GM23248 (cell line): ENCODE data around the gene HJV. TPM values are rescaled to one million over a fixed set of nuclear protein-coding genes. Genes with fewer than 3 reads are reported as not detected.
"Not testable (repeated sequence)": the region's sequence is repeated elsewhere in the genome, so short reads cannot be mapped to it uniquely, and the experiment has no call there.

Source experiments
- DNase-seq: peaks from one replicate; pipeline ENCODE4 v3.0.0-alpha.2; 2015
- H2AFZ ChIP-seq: fragments of 200-600 bp; sonication (generic); 2 replicates; pipeline ENCODE4 v1.6.1; 2016; ENCODE audit warnings: antibody characterized with exemption
- H3F3A ChIP-seq: fragments of 200-600 bp; sonication (generic); 2 replicates; pipeline ENCODE4 v1.6.1; 2016; ENCODE audit warnings: mild to moderate bottlenecking, antibody characterized with exemption, mixed run types; ENCODE audit not compliant: insufficient read depth
- H3K27ac ChIP-seq: fragments of 200-600 bp; sonication (generic); 2 replicates; pipeline ENCODE4 v1.5.1; 2016; ENCODE audit warnings: mild to moderate bottlenecking
- H3K27me3 ChIP-seq: fragments of 200-600 bp; sonication (generic); replicated peaks from 2 replicates; pipeline ENCODE4 v1.6.1; 2016; ENCODE audit warnings: mild to moderate bottlenecking; ENCODE audit not compliant: insufficient read depth
- H3K36me3 ChIP-seq: fragments of 200-600 bp; sonication (generic); 2 replicates; pipeline ENCODE4 v1.6.1; 2016; ENCODE audit warnings: low read depth, mild to moderate bottlenecking
- H3K4me1 ChIP-seq: fragments of 200-600 bp; sonication (generic); 2 replicates; pipeline ENCODE4 v1.6.1; 2016; ENCODE audit warnings: mild to moderate bottlenecking; ENCODE audit not compliant: insufficient read depth
- H3K4me2 ChIP-seq: fragments of 200-600 bp; sonication (generic); one replicate; pipeline ENCODE4 v1.6.1; 2016; ENCODE audit warnings: mild to moderate bottlenecking; ENCODE audit not compliant: unreplicated experiment
- H3K4me3 ChIP-seq: fragments of 200-600 bp; sonication (generic); 2 replicates; pipeline ENCODE4 v1.5.1; 2016; ENCODE audit warnings: mild to moderate bottlenecking
- H3K79me2 ChIP-seq: fragments of 200-600 bp; sonication (generic); 2 replicates; pipeline ENCODE4 v1.6.1; 2016; ENCODE audit warnings: mild to moderate bottlenecking; ENCODE audit not compliant: insufficient read depth
- H3K9ac ChIP-seq: fragments of 200-600 bp; sonication (generic); 2 replicates; pipeline ENCODE4 v1.6.1; 2016; ENCODE audit warnings: mild to moderate bottlenecking
- H3K9me2 ChIP-seq: fragments of 200-600 bp; sonication (generic); 2 replicates; pipeline ENCODE4 v1.6.1; 2016; ENCODE audit warnings: mixed run types, mild to moderate bottlenecking, moderate library complexity; ENCODE audit not compliant: insufficient read depth
- H3K9me3 ChIP-seq: fragments of 200-600 bp; sonication (generic); one replicate; pipeline ENCODE4 v1.6.1; 2017; ENCODE audit warnings: low read depth
- H4K20me1 ChIP-seq: fragments of 200-600 bp; sonication (generic); 2 replicates; pipeline ENCODE4 v1.6.0; 2016; ENCODE audit not compliant: insufficient read depth
- EZH2 ChIP-seq: fragments of 200-600 bp; sonication (generic); IDR thresholded peaks from 2 replicates; pipeline ENCODE4 v1.6.1; 2018; ENCODE audit warnings: antibody characterized with exemption, mild to moderate bottlenecking; ENCODE audit not compliant: insufficient read depth, poor library complexity, severe bottlenecking
- EZH2phosphoT487 ChIP-seq: fragments of 200-600 bp; sonication (generic); IDR thresholded peaks from 2 replicates; pipeline ENCODE4 v1.6.1; 2018; ENCODE audit warnings: antibody characterized with exemption, moderate library complexity, mild to moderate bottlenecking, low read depth; ENCODE audit not compliant: insufficient read depth
- WGBS, 2 experiments: methylation state at CpG; one replicate each; pipeline ENCODE4 v1.1.6; 2015 to 2017; ENCODE audit warnings: low lambda C conversion rate in 2 of 2, low coverage in 1 of 2; ENCODE audit errors: missing lambda C conversion rate in 2 of 2; 5-methylcytosine and 5-hydroxymethylcytosine counted together
- in situ Hi-C: fragments of 300-500 bp; cut with MboI; formaldehyde crosslinking; loops from 2 replicates; pipeline ENCODE4 v1.15.0; 2020
- polyA plus RNA-seq: library from polyadenylated mRNA; unstranded; fragments of >200 nt; fragmentation: Nextera tagmentation; extraction: Ambion mirVana; gene quantifications from 2 replicates; pipeline ENCODE4 v1.2.1, GENCODE V29; 2016
- total RNA-seq: library from RNA; depleted of rRNA; stranded (reverse); fragments of >200 nt; shearing (Covaris generic); gene quantifications from 2 replicates; pipeline ENCODE4 v1.2.3, GENCODE V29; 2014

Gene HJV
- total and polyA plus RNA-seq, 2 experiments from 2014 or later: not detected

DNA sequence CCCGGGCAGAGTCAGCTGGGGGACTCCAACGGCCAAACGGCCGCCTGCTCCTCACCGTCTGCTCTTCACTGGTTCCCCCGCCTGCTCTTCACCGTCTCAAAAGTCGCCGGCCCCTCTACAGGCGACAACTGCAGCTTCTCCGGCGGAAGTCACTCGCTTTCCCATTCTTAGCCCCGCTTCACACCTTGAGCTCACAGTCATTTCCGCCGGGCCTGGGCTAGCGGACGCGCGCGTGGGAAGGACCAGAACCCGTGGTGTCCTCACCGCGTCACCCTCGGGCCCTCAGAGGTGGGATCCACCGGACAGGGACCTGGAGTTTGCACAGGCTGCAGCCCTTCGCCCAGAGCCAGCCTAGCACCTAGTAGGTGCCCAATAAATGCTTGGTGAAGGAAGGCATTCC lies 27.9 kb upstream of the HJV start:
- no peak overlapping the region for H3K9ac ChIP-seq
- H3K27ac ChIP-seq: no peak overlapping the region
- H3K4me3 ChIP-seq: no peak overlapping the region
- H4K20me1 ChIP-seq: no peaks in the 10 kb centered on the region
- TF ChIP-seq EZH2 (no peak), EZH2phosphoT487 (no peak)
- 88 to 95% methylated on average over 20 to 22 of the region's 27 CpGs for WGBS, 2 experiments
- H3K4me1 ChIP-seq: peaks cover 8% of the 10 kb centered on the region; the same call in 1 of the 2 replicates
- H2AFZ ChIP-seq: no peak overlapping the region
- H3K9me3 ChIP-seq: no peaks in the 10 kb centered on the region
- H3K27me3 ChIP-seq: no peaks in the 10 kb centered on the region
- H3K79me2 ChIP-seq: no peaks in the 10 kb centered on the region
- peaks cover 26% of the 10 kb centered on the region for H3F3A ChIP-seq
- no peak overlapping the region for H3K4me2 ChIP-seq
- DNase-seq: no peak
- H3K9me2 ChIP-seq: no peaks in the 10 kb centered on the region
- in situ Hi-C loops: no loop called here
- H3K36me3 ChIP-seq: no peaks in the 10 kb centered on the region

DNA sequence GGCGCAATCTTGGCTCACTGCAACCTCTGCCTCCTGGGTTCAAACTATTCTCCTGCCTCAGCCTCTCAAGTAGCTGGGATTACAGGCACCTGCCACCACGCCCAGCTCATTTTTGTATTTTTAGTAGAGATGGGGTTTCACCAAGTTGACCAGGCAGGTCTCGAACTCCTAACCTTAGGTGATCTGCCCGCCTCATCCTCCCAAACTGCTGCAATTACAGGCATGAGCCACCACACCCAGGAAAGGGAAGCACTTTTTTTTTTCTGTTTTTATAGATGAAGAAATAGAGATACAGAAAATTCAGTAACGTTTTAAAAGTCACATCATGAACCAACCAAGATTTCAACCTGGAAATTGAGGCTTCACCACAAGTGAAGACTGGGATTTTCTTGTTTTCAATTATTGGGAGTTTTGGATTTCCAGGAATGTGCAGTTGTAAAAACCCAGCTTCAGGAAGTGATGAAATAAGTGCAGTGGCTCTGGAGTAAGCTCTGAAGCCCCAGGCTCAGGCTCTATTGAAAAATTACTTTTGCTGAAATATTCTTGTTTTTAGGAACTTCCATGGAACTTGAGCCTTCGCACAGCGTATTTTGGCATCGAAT lies 27.1 kb upstream of the HJV start:
- peak overlapping the region; percentile 24 for H3K4me2 ChIP-seq
- H3K9me2 ChIP-seq, H3K36me3 ChIP-seq, H3K27me3 ChIP-seq, H3K4me3 ChIP-seq, H3K9ac ChIP-seq, H4K20me1 ChIP-seq, H3K9me3 ChIP-seq, H3K4me1 ChIP-seq, in situ Hi-C loops, H3K79me2 ChIP-seq, H3K27ac ChIP-seq: not testable (repeated sequence)
- peak overlapping the region; percentile 75 for H2AFZ ChIP-seq
- 84 to 87% methylated on average over 8 of the region's 8 CpGs for WGBS, 2 experiments
- peaks cover 26% of the 10 kb centered on the region for H3F3A ChIP-seq
- DNase-seq: peak; percentile 60

DNA sequence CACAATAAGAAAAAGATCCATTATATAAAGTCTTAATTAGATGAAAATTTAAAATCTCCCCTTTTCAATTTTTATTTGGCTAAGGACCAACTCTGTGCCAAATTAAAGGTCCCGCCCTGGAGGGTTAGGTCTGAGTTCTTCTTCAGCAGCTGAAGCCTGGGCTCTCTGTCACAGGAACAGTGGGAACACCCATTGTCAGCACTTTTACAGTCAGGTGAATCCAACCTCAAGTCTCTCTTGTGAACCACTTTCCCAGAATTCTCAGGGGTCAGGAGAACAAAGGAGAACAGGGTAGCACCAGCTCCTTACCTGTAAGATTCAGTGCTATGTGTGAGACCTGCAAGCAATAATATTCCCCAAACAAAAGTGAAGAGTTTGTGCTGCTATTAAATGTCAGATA lies 25.1 kb upstream of the HJV start:
- no peaks in the 10 kb centered on the region for H3K79me2 ChIP-seq
- no peaks in the 10 kb centered on the region for H3K9me2 ChIP-seq
- no peak overlapping the region for H2AFZ ChIP-seq
- H3K9me3 ChIP-seq: no peaks in the 10 kb centered on the region
- H3K27ac ChIP-seq: no peak overlapping the region
- H4K20me1 ChIP-seq: no peaks in the 10 kb centered on the region
- no peaks in the 10 kb centered on the region for H3K36me3 ChIP-seq
- no peak overlapping the region for H3K9ac ChIP-seq
- no peak overlapping the region for H3K4me2 ChIP-seq
- H3K4me1 ChIP-seq: peaks cover 8% of the 10 kb centered on the region; the same call in 1 of the 2 replicates
- no peak for DNase-seq
- TF ChIP-seq EZH2 (no peak), EZH2phosphoT487 (no peak)
- in situ Hi-C loops: no loop called here
- WGBS, 2 experiments: 62 to 87% methylated on average over 1 of the region's 1 CpG
- no peaks in the 10 kb centered on the region for H3K27me3 ChIP-seq
- H3K4me3 ChIP-seq: no peak overlapping the region
- H3F3A ChIP-seq: peaks cover 23% of the 10 kb centered on the region

DNA sequence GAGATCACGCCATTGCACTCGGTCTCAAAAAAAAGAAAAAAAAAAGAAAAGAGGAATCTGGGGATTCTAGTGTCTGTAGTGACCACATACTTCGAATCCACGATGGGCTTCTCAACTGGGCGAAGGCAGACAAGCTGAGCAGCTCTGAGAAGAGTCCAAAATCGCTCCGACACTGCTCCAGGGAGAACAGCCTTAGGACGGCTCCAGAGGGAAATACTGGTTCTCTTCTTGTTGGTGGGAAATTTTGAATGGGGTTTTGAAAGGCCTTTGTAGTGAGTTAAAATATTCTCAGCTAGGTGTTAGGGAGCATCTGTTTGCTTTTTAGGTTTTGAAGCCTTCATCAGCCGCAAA lies 18.3 kb upstream of the HJV start:
- Histone ChIP-seq H3F3A (peaks cover 29% of the 10 kb centered on the region), H3K4me1 (peaks cover 9% of the 10 kb centered on the region), H2AFZ (no peak overlapping the region), H3K9me3 (no peaks in the 10 kb centered on the region), H3K9ac (no peak overlapping the region; the same call in 1 of the 2 replicates), H3K27me3 (no peaks in the 10 kb centered on the region), H3K79me2 (no peaks in the 10 kb centered on the region), H3K9me2 (no peaks in the 10 kb centered on the region), H4K20me1 (no peaks in the 10 kb centered on the region), H3K27ac (peak overlapping the region; percentile 89), H3K36me3 (no peaks in the 10 kb centered on the region), H3K4me3 (no peak overlapping the region), H3K4me2 (no peak overlapping the region)
- TF ChIP-seq EZH2: no peak
- no peak for TF ChIP-seq EZH2phosphoT487
- in situ Hi-C loops: no loop called here
- DNase-seq: no peak
- 51 to 56% methylated on average over 8 to 9 of the region's 9 CpGs for WGBS, 2 experiments

DNA sequence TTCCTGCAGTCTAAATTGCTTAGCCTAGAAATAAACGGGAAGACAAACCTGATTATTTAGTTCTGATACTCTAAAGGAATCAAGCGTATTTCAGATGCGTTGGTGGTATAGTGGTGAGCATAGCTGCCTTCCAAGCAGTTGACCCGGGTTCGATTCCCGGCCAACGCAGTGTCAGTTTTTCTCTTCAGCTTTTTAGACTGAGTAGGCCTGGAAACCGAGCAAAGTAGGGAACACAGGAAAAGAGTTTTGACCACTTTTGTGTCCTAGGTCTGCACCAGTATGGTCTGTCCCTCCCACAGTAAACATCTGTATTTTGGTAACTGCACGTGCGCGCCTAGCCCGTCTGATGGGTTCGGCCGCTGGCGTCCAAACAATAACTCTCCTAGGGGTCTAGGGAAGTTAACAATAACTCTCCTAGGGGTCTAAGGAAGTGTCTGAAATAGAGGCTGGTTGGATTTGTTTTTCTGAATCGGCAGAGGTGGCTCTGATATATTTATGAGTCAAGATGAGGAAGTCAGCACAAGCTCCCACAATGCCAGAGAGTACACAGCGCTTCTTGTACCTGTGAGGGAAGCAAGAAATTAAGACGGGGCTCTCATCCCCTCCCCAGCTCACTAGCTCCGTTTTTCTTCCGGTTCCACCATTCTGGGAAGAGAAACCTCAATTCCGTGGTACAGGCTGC lies 15.6 kb upstream of the HJV start:
- H3K79me2 ChIP-seq: no peaks in the 10 kb centered on the region
- peak; percentile 91 for DNase-seq
- H3K27ac ChIP-seq: peak overlapping the region; percentile 89
- peak overlapping the region; percentile 90 for H3K4me3 ChIP-seq
- no peaks in the 10 kb centered on the region for H4K20me1 ChIP-seq
- no peak for TF ChIP-seq EZH2phosphoT487
- TF ChIP-seq EZH2: no peak
- H3F3A ChIP-seq: peaks cover 32% of the 10 kb centered on the region
- H3K4me1 ChIP-seq: peaks cover 12% of the 10 kb centered on the region
- H3K4me2 ChIP-seq: peak overlapping the region; percentile 90
- no peaks in the 10 kb centered on the region for H3K9me3 ChIP-seq
- WGBS, 2 experiments: 1 to 3% methylated on average over 21 of the region's 21 CpGs
- H3K9ac ChIP-seq: peak overlapping the region; percentile 91
- no peaks in the 10 kb centered on the region for H3K27me3 ChIP-seq
- in situ Hi-C loops: no loop called here
- peak overlapping the region; percentile 96 for H2AFZ ChIP-seq
- H3K36me3 ChIP-seq: no peaks in the 10 kb centered on the region
- H3K9me2 ChIP-seq: no peaks in the 10 kb centered on the region
